Lower leg skin (tissue), 3 donors: ENCODE data around the gene ZNF418.

Experiments used
- POLR2A ChIP-seq, 2 donors: fragments of 450-650 bp; IDR thresholded peaks; one replicate each; pipeline ENCODE4 v1.6.1; 2016 to 2017; ENCODE audit warnings: antibody characterized with exemption in 2 of 2, mild to moderate bottlenecking in 1 of 2, moderate library complexity in 1 of 2
- TF ChIP-seq, protein P1 (sequence below), 3 donors: fragments of 450-650 bp; IDR thresholded peaks; one replicate each; pipeline ENCODE4 v1.5.1; 2016; ENCODE audit warnings: antibody characterized with exemption in 3 of 3, mild to moderate bottlenecking in 3 of 3, moderate library complexity in 2 of 3

- TF ChIP-seq, protein P1, sequence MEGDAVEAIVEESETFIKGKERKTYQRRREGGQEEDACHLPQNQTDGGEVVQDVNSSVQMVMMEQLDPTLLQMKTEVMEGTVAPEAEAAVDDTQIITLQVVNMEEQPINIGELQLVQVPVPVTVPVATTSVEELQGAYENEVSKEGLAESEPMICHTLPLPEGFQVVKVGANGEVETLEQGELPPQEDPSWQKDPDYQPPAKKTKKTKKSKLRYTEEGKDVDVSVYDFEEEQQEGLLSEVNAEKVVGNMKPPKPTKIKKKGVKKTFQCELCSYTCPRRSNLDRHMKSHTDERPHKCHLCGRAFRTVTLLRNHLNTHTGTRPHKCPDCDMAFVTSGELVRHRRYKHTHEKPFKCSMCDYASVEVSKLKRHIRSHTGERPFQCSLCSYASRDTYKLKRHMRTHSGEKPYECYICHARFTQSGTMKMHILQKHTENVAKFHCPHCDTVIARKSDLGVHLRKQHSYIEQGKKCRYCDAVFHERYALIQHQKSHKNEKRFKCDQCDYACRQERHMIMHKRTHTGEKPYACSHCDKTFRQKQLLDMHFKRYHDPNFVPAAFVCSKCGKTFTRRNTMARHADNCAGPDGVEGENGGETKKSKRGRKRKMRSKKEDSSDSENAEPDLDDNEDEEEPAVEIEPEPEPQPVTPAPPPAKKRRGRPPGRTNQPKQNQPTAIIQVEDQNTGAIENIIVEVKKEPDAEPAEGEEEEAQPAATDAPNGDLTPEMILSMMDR (IDR thresholded peaks at IDR 0.05) = no peak
- no peak for TF ChIP-seq POLR2A (IDR thresholded peaks at IDR 0.05)
These were observed 49.2 kb downstream of the ZNF418 start for GRCh38 chr19:57886046-57886445.
